ENCODE results near the gene SLC48A1.

DNA sequence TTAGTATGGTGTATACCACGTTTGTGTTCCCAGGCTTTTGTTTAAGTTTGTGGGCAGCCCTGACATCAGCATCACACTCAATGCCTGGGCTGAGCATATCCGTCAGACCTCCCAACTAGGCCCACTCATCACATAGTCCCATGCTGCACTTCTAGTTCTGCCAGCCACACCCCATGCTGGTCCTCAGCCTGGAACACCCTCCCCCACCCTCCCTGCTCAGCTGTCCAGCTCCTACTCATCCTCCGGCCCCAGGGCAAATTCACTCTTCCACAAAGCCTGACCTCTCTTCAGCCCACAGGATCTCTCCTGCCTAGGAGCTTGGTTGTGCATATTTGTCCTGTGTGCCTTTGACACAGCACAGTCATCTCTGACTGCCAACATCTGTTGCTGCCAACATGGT is 43.8 kb upstream of the SLC48A1 start:
- TF ChIP-seq RAD21 (conservative IDR thresholded peaks at IDR 0.05) (no peak), EZH2 (IDR thresholded peaks at IDR 0.05; ENCODE audit: borderline replicate concordance, insufficient read depth, low read length, poor library complexity, severe bottlenecking) (no peak)
- TF ChIP-seq, protein P1, sequence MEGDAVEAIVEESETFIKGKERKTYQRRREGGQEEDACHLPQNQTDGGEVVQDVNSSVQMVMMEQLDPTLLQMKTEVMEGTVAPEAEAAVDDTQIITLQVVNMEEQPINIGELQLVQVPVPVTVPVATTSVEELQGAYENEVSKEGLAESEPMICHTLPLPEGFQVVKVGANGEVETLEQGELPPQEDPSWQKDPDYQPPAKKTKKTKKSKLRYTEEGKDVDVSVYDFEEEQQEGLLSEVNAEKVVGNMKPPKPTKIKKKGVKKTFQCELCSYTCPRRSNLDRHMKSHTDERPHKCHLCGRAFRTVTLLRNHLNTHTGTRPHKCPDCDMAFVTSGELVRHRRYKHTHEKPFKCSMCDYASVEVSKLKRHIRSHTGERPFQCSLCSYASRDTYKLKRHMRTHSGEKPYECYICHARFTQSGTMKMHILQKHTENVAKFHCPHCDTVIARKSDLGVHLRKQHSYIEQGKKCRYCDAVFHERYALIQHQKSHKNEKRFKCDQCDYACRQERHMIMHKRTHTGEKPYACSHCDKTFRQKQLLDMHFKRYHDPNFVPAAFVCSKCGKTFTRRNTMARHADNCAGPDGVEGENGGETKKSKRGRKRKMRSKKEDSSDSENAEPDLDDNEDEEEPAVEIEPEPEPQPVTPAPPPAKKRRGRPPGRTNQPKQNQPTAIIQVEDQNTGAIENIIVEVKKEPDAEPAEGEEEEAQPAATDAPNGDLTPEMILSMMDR (IDR thresholded peaks at IDR 0.05; ENCODE audit: poor library complexity, severe bottlenecking): no peak
- TF ChIP-seq, protein P2, sequence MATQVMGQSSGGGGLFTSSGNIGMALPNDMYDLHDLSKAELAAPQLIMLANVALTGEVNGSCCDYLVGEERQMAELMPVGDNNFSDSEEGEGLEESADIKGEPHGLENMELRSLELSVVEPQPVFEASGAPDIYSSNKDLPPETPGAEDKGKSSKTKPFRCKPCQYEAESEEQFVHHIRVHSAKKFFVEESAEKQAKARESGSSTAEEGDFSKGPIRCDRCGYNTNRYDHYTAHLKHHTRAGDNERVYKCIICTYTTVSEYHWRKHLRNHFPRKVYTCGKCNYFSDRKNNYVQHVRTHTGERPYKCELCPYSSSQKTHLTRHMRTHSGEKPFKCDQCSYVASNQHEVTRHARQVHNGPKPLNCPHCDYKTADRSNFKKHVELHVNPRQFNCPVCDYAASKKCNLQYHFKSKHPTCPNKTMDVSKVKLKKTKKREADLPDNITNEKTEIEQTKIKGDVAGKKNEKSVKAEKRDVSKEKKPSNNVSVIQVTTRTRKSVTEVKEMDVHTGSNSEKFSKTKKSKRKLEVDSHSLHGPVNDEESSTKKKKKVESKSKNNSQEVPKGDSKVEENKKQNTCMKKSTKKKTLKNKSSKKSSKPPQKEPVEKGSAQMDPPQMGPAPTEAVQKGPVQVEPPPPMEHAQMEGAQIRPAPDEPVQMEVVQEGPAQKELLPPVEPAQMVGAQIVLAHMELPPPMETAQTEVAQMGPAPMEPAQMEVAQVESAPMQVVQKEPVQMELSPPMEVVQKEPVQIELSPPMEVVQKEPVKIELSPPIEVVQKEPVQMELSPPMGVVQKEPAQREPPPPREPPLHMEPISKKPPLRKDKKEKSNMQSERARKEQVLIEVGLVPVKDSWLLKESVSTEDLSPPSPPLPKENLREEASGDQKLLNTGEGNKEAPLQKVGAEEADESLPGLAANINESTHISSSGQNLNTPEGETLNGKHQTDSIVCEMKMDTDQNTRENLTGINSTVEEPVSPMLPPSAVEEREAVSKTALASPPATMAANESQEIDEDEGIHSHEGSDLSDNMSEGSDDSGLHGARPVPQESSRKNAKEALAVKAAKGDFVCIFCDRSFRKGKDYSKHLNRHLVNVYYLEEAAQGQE (IDR thresholded peaks at IDR 0.05; ENCODE audit: borderline replicate concordance): no peak
